Measurements from ENCODE around the gene CTSZ.

DNA sequence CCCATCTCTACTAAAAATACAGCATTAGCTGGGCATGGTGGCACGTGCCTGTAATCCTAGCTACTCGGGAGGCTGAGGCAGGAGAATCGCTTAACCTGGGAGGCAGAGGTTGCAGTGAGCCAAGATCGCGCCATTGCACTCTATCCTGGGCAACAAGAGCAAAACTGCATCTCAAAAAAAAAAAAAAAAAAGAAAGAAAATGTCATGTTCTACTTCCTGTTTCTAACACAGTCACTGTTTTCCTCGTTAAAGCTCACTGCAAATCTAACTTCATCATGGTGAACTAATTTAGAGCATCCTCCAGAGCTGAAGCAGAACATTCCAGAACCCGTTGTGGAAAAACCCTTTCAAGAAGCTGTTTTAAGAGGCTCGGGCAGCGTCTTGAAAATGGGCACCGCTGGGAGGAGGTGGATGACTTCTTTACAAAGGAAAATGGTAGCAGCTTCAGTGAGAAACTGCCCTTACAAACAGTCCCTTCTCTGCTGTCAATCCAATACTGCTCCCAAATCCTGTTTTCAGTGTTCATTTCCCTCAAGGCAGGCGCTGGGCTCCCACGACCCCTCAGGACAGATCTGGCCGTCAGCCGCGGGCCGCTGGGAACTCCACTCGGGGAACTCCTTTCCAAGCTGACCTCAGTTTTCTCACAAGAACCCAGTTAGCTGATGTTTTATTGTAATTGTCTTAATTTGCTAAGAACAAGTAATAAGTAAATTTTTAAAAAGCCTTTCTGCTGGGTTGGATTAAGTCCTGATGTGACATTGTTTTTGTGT lies 12.5 kb downstream of the CTSZ start:
- TF ChIP-seq POLR2A (IDR thresholded peaks at IDR 0.05) (no peak), POLR2AphosphoS5 (IDR thresholded peaks at IDR 0.05) (no peak)
- TF ChIP-seq, protein P1, sequence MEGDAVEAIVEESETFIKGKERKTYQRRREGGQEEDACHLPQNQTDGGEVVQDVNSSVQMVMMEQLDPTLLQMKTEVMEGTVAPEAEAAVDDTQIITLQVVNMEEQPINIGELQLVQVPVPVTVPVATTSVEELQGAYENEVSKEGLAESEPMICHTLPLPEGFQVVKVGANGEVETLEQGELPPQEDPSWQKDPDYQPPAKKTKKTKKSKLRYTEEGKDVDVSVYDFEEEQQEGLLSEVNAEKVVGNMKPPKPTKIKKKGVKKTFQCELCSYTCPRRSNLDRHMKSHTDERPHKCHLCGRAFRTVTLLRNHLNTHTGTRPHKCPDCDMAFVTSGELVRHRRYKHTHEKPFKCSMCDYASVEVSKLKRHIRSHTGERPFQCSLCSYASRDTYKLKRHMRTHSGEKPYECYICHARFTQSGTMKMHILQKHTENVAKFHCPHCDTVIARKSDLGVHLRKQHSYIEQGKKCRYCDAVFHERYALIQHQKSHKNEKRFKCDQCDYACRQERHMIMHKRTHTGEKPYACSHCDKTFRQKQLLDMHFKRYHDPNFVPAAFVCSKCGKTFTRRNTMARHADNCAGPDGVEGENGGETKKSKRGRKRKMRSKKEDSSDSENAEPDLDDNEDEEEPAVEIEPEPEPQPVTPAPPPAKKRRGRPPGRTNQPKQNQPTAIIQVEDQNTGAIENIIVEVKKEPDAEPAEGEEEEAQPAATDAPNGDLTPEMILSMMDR (IDR thresholded peaks at IDR 0.05) = no peak

Data from sigmoid colon (tissue), 4 donors.